Measurements from ENCODE around the gene SRRM3. TPM values are rescaled to one million over a fixed set of nuclear protein-coding genes. Genes with fewer than 3 reads are reported as not detected.
"Not testable (repeated sequence)": the region's sequence is repeated elsewhere in the genome, so short reads cannot be mapped to it uniquely, and the experiment has no call there.

Gene SRRM3
- total RNA-seq, 1 experiment from 2014 or later = 0.74 TPM

- H3K4me1 ChIP-seq (replicated peaks; ENCODE audit: insufficient read depth) = peaks cover 60% of the 10 kb centered on the region
- no peaks in the 10 kb centered on the region for H3K9me2 ChIP-seq (ENCODE audit: insufficient read depth)
- peak overlapping the region; percentile 93 for H3K27ac ChIP-seq
- ChIA-PET POLR2A (ENCODE audit: unreplicated experiment) (interaction anchor here (0.6 to 0.9 kb wide), 7 partner anchors 9 to 1630 kb away, joined by 3 to 10 read pairs (median 3); partner anchors contain the start of genes HSPB1, MDH2 and STYXL1), CTCF (interaction anchor here (0.5 to 2.1 kb wide), 9 partner anchors 16 to 1236 kb away, joined by 3 to 15 read pairs (median 4); partner anchors contain the start of gene SRRM3)
- DNase-seq = peak; percentile 97 to 100
- H4K20me1 ChIP-seq (ENCODE audit: insufficient read depth) = no peaks in the 10 kb centered on the region
- TF ChIP-seq CTCF (conservative IDR thresholded peaks at IDR 0.05) (peak; percentile 97), EZH2 (IDR thresholded peaks at IDR 0.05; ENCODE audit: low read depth) (no peak)
- no peaks in the 10 kb centered on the region for H3K79me2 ChIP-seq (ENCODE audit: low read depth)
- H3K4me2 ChIP-seq = peak overlapping the region; percentile 80
- H3K36me3 ChIP-seq (ENCODE audit: low read depth) = no peaks in the 10 kb centered on the region
- peak overlapping the region; percentile 65 for H2AFZ ChIP-seq
- H3F3A ChIP-seq (ENCODE audit: insufficient read depth, low read depth) = peaks cover 55% of the 10 kb centered on the region
- intact Hi-C loops (cut with micrococcal nuclease; ENCODE audit: unreplicated experiment) = loop anchor here (1.0 to 5.0 kb wide), 6 partner anchors 19 to 244 kb away; partner anchors contain the start of genes MDH2, STYXL1 and YWHAG
- no peaks in the 10 kb centered on the region for H3K9me3 ChIP-seq (ENCODE audit: insufficient read depth, low read depth)
- no peaks in the 10 kb centered on the region for H3K27me3 ChIP-seq (ENCODE audit: insufficient read depth, low read depth)
- peak overlapping the region; percentile 57 for H3K4me3 ChIP-seq
- no TSS peak for BruUV-seq (replicated peaks)
These were observed 89.9 kb downstream of the SRRM3 start for GRCh38 chr7:76291351-76292212.

GRCh38 chr7:76292213-76292573, 90.5 kb downstream of the SRRM3 start:
- TF ChIP-seq EZH2 (IDR thresholded peaks at IDR 0.05; ENCODE audit: low read depth) (no peak), CTCF (conservative IDR thresholded peaks at IDR 0.05) (no peak)
- Histone ChIP-seq H3K9me2 (ENCODE audit: insufficient read depth) (no peaks in the 10 kb centered on the region), H3K36me3 (ENCODE audit: low read depth) (no peaks in the 10 kb centered on the region), H3K27me3 (ENCODE audit: insufficient read depth, low read depth) (no peaks in the 10 kb centered on the region), H3F3A (ENCODE audit: insufficient read depth, low read depth) (peaks cover 61% of the 10 kb centered on the region), H3K79me2 (ENCODE audit: low read depth) (no peaks in the 10 kb centered on the region), H3K9me3 (ENCODE audit: insufficient read depth, low read depth) (no peaks in the 10 kb centered on the region), H2AFZ (peak overlapping the region; percentile 65), H3K27ac (peak overlapping the region; percentile 93), H3K4me2 (peak overlapping the region; percentile 80), H4K20me1 (ENCODE audit: insufficient read depth) (no peaks in the 10 kb centered on the region), H3K4me3 (peak overlapping the region; percentile 57), H3K4me1 (replicated peaks; ENCODE audit: insufficient read depth) (peaks cover 66% of the 10 kb centered on the region)
- TSS peak; percentile 86 for BruUV-seq (replicated peaks)
- DNase-seq = peak in 1 of 2 experiments; percentile 50
- ChIA-PET CTCF (interaction anchor here (0.7 to 2.1 kb wide), 3 partner anchors 22 to 425 kb away, joined by 4 to 13 read pairs (median 11); no protein-coding TSS in a partner anchor), POLR2A (ENCODE audit: unreplicated experiment) (interaction anchor here (0.6 to 0.8 kb wide), 3 partner anchors 9 to 100 kb away, joined by 3 to 10 read pairs (median 4); partner anchors contain the start of gene HSPB1)
- intact Hi-C loops (cut with micrococcal nuclease; ENCODE audit: unreplicated experiment) = loop anchor here (5.0 kb wide), 2 partner anchors 205 to 245 kb away; partner anchors contain the start of genes MDH2 and STYXL1

GRCh38 chr7:76292911-76293310, 91.2 kb downstream of the SRRM3 start:
- DNase-seq; BruUV-seq (replicated peaks); H2AFZ ChIP-seq; H3K9me2 ChIP-seq (ENCODE audit: insufficient read depth); H3K9me3 ChIP-seq (ENCODE audit: insufficient read depth, low read depth); H4K20me1 ChIP-seq (ENCODE audit: insufficient read depth); H3K27me3 ChIP-seq (ENCODE audit: insufficient read depth, low read depth); H3K79me2 ChIP-seq (ENCODE audit: low read depth); POLR2A ChIA-PET (ENCODE audit: unreplicated experiment); H3K36me3 ChIP-seq (ENCODE audit: low read depth): not testable (repeated sequence)
- Histone ChIP-seq H3K4me1 (replicated peaks; ENCODE audit: insufficient read depth) (peaks cover 72% of the 10 kb centered on the region), H3F3A (ENCODE audit: insufficient read depth, low read depth) (peaks cover 69% of the 10 kb centered on the region), H3K4me2 (peak overlapping the region; percentile 80), H3K27ac (peak overlapping the region; percentile 93), H3K4me3 (peak overlapping the region; percentile 57; the same call in 1 of the 2 replicates)
- CTCF ChIA-PET = interaction anchor here (0.7 to 2.1 kb wide), 3 partner anchors 21 to 426 kb away, joined by 4 to 13 read pairs (median 11); no protein-coding TSS in a partner anchor
- intact Hi-C loops (cut with micrococcal nuclease; ENCODE audit: unreplicated experiment) = loop anchor here (5.0 kb wide), 2 partner anchors 206 to 246 kb away; partner anchors contain the start of genes MDH2 and STYXL1

Data from PC-9 (cell line).